GM18499 (cell line): ENCODE results near the gene ADSS2.
A peak's percentile ranks its signal among the peaks of the same experiment; 100 is the strongest.

Experiments
- ATAC-seq: cut with Tn5 transposase; IDR thresholded peaks from one replicate; pipeline ENCODE4 v1.9.1; 2021; ENCODE audit warnings: moderate number of reproducible peaks; ENCODE audit not compliant: insufficient read depth, unreplicated experiment

Gene ADSS2

DNA sequence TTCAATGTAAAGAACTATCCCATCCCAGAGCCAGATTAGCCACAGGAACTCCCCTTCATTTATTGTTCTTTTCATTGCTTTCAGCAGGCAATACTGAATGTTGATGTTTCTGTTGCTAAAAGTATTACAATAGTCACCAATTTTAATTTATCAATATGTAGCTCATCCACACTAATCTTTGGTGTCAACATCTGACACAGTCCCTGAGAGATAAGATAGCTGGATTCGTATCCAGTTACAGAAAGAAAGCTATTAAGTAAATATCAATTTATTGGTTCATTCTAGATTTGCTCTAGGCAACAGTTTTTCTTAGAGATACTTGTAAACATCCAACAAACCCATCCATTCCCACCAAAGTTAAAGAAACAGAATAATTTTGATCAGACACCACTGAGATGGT lies 4.7 kb downstream of the ADSS2 start:
- ATAC-seq: no peak

DNA sequence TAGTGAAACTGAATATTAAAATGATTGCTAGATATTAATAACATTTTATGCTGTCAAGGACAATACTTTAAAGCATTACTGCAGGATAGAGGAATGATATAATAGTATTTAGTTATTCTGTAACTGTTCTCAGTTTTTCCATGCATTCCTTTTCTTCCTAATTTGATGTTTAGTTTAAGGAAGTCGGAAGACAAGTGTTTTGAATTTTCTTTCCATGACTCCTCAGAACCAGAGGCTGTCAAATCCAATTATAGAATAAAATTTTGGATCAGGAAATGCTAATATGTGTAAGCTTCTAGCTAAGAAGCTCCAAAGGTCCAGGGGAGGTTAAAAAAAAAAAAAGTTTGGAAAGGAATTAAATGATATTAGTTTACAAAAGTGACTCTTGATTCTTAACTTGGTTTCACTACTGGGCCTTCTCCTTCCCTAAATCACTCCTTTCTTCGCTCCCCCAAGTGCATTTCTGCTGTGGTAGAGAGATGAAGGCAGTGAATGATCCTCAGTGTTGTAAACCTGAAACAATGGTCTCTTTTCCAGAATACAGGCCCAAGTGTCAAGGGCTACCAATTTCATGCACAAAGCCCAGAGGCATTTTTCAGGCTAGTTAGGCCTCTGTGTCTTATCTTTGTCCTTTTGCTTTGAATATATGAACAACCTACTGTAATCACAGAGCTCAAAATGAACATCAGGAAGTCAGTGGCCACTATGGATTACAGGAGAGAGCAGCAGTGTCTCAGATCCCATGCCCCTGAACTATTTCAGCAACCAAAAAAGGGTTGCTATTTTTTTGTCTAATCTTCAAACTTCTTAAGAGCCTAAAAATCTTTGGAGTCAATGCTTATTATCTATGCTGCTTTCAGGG lies 6.2 kb downstream of the ADSS2 start:
- no peak for ATAC-seq

DNA sequence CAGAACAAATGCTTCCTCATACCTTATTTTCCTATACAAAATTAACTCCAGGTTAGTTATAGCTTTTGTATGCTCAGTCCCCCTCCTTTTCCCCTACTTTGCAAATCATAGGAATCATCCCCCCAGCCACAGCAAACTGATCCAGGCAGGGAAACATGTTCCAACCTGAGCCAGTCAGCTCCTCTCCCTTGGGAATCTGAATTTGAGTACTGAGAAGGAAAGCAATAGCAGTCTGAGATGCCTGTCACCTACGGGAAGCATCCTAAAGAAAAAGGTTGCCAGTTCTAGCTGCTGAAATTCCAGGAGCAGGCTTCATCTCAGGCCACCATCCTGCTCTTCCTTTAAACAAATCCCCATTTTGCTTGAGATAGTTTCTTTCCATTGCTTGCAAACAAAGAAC lies 6.9 kb downstream of the ADSS2 start:
- no peak for ATAC-seq

DNA sequence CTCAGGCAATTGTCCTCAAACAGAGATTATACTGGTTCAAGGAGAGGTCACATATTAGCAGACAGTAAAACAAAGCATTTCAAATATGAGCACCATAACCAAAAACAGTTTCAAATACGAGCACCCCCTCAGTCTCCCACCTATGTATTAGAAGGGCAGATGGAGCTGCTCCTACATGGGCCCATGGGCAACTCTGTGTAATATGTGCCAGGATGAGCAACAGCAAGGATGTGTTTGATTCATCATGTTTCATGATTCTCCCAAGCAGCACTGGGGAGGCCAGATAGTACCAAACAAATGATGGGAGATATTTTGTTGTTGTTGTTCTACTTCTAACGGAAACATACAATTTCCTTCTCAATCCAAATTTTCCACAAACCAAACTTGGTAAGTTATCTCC lies 8.9 kb downstream of the ADSS2 start:
- ATAC-seq: no peak

DNA sequence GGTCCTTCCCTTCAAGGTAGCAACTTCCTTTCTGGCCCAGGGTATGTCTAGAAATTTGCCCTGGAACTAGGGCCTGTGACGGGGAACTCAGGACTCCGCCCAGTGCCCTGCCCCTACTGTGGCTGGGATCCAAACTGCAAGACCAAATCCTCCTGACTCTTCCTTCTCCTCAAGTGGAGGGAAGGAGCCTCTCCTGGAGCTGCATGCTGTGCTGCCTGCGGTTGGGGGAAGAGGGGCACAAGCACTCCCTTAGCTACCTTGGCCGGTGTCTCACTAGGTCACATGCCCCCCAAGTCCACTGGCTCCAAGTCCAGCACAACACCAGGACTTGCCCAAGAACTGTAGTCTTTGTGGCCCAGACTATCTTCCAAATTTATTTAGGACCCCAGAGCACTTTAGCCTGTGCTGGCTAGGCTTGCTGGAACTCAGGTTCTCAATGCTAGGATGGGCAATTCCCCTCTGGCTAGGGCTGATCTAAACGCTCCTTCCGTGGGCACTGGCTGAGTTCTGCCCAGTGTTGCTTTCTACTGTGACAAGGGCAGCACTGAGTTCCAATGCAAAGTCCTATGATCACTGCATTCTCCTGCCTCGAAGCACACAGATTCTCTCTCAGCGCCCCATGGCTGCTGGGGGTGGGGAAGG lies 12.2 kb downstream of the ADSS2 start:
- ATAC-seq: no peak

DNA sequence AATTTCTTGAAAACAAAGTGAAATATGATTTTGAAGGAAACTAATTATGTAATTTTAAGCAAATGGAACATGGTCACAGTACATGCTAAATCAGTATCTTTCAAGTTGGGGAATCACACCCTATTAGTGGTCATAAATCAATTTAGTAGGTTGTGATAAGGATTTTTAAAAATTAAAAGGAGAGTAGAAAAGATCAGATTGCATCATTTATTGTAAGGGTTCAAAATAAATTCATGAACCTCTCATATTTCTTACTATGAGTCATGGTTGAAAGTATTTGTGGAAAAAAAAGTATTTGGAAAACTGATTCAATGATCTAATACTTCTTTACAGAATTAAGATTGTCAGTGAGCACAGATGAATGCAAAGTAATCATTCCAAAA lies 14.6 kb downstream of the ADSS2 start:
- ATAC-seq: no peak

DNA sequence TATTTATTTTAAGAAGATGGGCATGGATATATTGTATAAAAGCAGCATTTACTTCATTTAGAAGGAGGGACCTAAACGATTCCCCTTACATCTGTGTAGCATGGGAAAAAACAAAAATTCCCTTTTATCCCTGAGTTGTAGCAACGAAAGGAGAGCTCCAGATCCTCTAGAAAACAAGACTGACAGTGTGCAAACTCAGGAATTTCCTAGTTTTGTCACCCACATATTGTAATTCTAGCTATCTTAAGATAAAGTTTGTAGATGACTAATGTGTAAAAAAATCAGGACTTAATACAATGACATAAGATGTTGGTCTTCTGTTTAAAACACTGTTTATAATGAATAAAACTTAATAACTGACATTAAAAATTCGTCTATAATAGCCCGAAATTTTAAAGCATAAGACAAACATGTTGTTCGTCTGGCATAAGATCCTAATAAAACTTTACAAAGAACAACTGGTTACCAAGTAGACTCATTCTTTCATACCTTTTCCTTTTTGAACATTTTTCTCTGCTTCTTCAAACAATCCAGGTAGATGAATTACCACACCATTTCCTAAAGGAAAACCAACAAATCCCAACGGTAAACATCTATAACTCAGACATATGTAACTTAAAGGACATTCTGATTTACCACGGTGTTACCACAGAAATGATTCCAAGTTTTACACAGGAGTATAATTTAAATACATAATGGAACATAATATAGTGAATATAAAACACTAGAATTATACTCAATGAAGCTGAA lies 15.2 kb downstream of the ADSS2 start:
- no peak for ATAC-seq

DNA sequence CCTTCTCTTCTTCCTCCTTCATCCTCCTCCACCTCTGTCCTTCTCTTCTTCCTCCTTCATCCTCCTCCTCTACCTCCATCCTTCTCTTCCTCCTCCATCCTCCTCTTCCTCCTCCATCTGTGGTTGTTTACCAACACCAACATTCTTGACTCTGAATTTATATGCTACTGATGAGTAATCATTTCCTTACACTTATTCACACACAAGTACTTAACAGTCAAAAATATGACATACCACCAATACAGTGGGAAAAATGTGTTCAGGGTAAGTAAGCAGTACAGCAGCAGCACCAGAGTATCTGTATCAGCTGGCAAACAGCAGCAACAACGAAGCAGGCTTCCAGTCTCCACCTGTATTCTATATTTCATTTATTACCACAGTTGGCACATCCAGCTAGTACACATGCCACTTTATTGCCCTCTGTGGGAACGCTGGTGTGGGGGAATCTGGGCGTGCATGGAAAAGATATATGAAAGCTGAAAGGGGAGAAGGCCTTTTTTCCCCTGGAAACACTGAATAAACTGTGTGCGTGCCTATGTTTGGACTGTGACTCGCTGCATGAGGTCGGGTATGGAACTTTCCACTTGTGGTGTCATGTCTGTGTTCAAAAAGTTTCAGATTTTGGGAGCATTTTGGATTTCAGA lies 16.0 kb downstream of the ADSS2 start:
- no peak for ATAC-seq

DNA sequence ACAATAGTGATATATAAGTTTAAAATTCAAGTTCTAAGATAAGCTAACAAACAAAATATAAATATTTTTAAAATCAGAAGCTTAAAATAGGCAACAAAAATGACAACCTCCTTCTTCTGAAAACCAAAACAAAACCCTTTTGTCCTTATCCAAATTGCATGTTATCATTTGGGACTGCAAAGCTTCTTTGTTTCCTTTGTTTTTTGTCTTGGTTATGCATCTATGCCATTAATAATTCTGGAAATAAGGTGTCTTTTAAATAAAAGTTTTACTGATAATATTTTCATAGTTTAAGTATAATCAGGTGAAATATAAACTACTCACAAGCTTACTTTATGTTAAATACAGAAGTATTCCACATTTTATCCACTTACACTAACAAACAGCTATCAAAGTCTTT lies 20.5 kb downstream of the ADSS2 start:
- no peak for ATAC-seq

DNA sequence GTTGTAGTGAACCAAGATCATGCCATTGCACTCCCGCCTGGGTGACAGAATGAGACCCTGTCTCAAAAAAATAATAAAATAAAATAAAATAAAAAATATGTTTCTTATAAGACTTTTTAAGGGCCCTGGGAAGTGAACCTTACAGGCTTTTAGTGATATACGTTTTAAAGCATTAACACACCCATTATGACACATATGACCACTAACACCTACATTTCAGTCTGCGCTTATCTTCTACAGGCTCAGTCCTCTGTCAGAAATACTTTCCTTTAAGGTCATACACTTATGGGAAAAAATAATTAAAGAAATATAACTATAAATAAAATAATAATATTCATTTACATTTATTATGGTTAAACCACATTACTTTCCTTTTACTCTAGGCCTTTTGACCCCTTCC lies 21.9 kb downstream of the ADSS2 start:
- ATAC-seq: no peak

DNA sequence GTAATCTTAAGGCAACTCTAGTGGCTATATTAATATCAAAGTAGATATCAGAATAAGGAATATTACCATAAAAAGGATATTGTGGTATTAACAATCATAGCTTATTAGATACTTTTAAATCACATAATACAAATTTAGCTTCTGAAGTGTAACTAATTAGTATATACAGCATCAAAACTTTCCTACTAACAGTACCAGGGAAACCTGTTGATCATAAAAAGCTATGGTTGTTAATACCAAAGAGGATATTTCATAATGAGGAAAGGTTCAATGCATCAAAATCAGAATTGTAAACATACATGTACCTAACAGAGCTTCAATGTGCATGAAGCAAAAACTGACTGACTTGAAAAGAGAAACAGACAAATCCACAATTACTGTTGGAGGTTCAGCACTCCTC lies 24.1 kb downstream of the ADSS2 start:
- no peak for ATAC-seq

DNA sequence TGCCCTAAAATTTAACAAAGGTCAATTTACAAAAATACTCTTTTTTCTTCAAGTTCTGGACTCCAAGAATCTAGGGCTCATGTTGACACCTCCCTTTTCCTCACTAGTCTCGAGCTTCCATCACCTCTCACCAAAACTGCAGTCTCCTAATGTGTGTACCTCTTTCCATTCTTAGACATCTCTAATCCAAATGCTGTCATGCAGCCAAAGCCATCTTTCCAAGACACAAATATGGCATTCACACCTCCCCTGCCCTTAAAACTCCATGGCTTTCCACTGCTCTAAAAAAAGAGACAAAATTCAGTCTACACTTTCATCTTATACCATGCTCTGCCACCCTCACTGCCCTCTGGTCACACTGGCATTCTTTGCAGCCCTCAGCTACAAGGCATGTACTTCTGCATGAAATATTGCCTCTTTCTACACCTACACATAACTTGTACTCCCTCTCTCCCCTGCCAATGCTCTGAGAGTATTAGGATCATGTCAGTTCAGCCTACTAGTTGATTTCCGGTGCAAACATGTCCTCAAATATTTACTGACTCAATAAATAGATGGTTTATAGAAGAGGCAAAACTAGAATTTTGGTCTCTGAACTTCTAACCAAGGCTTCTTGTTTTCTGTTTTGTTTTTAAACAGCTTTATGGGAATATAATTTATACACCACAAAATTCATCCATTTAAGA lies 26.9 kb downstream of the ADSS2 start:
- no peak for ATAC-seq

DNA sequence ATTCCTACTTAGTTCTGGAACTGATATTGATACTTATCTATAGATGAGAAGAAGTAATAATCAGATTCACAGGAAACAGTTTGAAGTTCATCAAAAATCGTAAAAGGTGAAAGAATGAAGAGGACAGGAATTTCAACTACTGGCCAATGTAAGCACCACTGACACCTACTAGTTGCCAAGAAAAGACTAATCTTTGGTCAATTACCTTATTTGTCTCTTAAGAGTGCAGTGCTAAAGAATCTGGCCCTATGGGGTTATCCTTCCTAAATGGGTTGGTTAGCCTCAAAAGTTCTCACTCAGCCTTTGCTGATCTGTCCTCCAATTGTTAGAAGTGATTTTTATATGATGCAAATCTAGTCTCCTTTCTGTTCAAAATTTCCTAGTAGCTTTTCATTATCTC lies 29.5 kb downstream of the ADSS2 start:
- no peak for ATAC-seq

DNA sequence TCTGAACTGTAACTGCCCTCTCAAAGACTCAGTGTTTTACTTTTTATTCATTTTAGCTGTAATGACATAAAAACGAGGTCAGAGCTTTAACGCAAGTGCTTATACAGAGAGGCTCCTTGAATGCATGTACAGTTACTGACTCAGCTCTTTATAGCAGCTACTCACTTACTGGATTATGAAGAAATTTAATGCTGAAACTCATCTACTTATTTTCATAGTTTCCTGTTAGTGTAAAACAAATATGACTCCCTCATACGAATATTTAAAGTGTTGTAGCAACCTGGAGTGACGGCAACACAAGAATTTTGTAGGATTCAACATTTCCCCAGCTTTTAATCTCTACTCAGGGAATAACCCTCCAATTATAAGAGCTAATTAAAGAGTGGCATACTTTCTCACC lies 32.7 kb downstream of the ADSS2 start:
- no peak for ATAC-seq

DNA sequence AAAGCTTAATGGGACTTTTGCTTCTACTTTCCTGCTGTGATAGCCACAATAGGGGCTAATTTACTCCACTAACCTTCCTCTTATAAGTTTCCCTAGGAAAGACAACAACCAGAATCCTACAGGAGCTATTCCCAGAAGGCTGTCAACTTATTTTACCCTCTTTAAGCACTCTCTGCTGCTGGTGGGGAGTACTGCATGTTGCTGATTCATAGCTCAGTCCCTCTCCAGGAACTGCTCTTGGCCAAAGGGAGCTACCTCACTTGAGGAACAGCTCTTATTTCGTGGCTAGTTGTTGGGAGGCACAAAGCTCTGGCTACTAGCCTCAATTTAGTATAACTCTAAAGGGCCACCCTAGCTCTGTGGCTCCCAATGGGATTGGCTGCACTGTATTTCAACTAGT lies 37.2 kb downstream of the ADSS2 start:
- ATAC-seq: no peak

DNA sequence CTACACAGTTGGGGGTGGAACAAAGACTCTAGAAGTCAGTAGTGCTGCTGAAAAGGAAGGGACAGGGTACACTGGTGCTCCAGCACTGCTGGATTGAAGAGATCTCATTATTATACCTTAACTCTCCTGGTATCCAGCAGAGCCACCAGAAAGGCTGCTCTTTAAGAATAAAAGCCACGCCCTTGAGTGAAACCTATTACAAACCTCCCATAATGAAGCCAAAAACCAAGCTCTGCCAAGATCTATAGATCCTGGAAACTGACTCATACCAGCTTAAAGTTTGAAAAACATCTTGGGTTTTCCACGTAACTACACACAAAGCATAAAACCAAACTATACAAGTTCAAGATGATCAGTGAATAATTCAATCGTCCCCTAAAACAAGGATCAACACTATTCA lies 38.0 kb downstream of the ADSS2 start:
- no peak for ATAC-seq

DNA sequence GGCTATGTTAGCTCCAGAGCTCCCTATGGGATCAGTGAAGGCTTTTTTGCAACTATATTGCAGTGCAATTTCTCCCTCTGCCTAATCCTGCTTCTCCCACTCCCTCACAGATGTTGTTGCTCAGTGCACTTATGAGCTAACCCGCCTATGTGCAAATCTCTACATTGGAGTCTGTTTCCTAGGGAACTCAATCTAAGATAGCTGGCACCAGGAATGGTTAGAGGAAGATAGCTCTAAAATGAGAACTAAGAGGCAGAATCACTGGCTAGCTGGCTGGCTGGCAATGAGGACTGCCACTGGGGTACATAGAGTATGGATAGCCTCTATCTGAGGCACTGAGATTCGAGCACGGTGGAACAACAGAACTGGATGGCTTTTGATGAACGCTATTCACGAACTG lies 39.5 kb downstream of the ADSS2 start:
- no peak for ATAC-seq

DNA sequence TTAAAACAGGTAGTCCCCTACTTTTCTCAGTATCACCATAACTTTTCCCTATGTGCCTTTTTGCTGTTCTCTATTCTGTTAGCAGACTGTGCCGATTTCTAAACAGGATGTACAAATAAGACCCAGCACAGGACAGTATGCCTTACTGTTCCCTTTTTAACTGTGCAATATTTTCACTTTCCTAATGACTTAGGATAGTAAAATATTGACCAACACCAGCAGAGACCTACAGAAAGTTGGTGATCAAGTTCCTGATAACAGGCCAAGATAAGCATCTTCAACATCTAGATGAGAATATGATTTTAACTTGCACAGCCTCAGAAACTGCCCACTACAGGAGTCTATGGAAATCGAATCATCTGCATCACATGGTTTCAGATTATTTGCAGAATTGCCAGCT lies 42.0 kb downstream of the ADSS2 start:
- ATAC-seq: peak; percentile 55

DNA sequence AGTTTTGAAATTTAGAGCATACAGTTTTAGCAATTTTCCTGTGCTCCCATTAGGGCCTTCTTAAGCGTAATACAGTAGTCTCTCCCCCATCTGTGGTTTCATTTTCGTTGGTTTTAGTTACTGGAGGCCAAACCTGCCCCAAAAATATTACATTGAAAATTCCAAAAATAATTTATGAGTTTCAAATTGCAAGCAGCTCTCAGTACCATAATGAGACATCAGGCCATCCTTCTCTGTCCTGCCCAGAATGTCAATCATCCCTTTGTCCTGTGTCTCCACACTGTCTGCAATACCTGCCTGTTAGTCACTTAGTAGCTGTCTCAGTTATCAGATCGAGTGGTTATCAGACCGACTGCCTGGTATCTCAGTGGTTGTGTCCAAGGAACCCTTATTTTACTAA lies 45.4 kb downstream of the ADSS2 start:
- ATAC-seq: peak; percentile 84

DNA sequence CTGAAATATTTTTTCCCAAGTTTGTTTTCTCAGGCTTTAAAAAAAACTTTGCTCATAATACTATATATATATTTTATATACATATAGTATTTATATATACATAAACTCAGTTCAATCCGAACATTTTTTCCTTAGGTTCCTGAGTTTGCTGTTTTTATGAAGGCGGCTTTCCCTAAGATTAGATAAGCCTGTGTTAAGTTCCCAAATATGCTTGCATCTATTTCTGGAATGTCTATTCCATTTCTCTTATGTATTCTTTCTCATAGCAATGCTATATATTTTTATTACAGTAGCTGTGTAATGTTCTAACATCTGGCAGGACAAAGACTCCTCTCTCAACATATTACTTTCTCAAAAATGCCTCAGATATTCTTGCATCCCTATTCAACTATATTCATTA lies 45.9 kb downstream of the ADSS2 start:
- no peak for ATAC-seq
